Hippocampal formation (tissue), 2 donors: ENCODE results near the gene PIGT.

Experiments
- DNase-seq, 2 donors: peaks; one replicate each; lab custom pipeline; 2025; lab: John Stamatoyannopoulos, UW

The PIGT gene

GRCh38 chr20:45400346-45401031 is 15.5 kb upstream of the PIGT start:
- no peak for DNase-seq

DNA sequence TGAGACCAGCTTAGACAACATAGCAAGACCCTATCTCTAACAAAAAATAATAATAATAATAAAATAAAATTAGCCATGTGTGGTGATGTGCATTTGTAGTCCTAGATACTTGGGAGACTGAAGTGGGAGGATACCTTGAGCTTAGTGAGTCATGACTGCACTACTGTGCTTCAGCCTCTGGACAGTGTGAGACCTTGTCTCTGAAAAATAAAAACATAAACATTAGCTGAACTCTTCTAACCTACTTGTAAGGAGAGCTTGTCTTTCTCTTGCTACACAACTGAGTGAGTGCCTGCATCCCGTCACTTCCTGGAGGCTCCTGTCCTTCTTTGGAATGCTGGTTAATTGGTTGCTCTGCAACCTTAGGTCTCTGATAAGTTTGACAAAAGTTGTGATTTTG is 13.0 kb upstream of the PIGT start:
- DNase-seq: no peak

DNA sequence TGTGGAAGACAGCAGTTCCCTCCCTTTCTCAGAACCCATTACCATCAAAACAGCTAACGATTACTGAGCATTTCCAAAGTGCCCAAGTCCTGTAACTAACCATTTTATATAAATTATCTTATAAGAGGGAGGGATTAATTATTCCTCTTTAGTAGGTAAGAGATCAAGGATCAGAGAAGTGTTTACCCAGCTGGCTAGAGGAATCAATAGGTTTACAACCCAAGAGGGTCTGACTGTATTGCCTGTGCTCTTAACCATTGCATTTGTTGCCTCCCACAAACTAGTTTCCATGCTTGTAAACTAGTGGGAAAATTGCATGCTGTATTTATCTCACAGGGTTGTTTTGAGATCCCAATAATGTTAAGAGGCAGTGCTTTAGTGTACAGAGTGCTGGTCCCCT is 11.5 kb upstream of the PIGT start:
- no peak for DNase-seq

DNA sequence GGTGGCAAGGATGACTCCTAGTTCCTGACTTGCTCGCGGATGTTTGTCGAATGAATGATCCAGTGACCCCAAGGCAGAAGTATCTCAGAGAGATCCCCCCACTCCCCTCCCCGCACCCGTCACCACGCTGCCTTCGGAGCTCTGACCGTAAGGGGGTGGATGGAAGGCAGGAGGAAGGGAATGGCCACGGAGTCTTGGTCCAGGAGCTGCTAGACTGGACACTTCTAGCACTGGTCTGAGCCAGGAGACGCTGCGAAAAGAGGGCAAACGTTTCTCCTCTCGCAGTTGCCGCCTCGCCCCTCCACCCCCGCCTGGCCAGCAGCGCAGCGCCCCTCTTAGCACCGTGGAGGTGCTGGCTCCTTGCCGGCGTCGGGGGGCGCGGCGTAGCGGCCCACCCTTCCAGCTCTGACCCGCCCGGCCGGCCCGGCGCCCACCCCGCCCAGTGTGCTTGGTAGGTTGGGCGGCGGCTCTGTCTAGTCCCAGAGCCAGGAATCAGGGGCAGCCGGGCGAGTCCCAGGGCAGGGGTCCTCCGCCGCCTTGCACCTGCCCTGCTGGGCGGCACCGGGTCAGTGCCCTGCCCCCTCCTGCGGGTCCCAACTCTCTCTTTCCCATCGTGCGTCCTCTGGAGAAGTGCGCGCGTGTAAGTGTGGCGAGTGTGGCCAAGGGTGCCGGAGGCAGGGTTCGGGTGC is 10.2 kb upstream of the PIGT start:
- DNase-seq: no peak

DNA sequence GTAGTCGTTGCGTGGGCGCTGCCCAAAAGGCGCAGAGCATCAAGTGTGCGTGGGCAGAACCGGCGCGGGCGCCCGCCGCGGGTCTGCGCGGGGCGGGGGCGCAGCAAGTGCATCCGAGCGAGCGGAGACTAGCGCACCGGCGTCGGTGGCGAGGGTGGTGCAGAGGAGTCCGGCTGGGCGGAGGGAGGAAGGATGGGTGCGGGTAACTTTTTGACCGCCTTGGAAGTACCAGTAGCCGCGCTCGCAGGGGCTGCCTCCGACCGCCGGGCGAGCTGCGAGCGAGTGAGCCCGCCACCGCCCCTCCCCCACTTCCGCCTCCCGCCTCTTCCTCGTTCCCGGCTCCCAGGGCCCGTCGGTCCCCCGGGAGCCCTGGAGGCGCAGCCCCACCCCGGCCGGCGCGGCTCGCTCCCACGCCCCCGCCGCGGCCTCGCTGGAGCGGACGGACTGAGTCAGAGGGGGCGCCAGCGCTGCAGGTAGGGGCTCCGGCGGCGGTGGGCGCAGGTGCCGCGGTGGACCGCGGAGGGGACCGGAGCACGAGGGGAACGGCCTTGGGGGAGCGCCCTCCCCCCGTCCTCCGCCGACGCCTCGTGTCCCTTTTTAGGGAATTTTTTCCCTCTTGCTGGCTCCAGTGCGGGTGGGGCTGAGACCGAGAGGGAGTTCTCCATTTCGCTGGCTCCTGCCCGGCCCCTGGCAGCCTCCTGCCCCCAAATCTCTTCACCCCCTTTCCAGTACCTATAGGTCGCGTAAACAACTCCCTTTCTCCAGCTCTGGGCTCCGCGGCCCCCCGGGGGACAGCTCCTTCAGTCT is 9.5 kb upstream of the PIGT start:
- DNase-seq: peak; percentile 35 to 66

- peak; percentile 46 to 58 for DNase-seq
Measured at GRCh38 chr20:45407067-45407745, 8.7 kb upstream of the PIGT start.

DNA sequence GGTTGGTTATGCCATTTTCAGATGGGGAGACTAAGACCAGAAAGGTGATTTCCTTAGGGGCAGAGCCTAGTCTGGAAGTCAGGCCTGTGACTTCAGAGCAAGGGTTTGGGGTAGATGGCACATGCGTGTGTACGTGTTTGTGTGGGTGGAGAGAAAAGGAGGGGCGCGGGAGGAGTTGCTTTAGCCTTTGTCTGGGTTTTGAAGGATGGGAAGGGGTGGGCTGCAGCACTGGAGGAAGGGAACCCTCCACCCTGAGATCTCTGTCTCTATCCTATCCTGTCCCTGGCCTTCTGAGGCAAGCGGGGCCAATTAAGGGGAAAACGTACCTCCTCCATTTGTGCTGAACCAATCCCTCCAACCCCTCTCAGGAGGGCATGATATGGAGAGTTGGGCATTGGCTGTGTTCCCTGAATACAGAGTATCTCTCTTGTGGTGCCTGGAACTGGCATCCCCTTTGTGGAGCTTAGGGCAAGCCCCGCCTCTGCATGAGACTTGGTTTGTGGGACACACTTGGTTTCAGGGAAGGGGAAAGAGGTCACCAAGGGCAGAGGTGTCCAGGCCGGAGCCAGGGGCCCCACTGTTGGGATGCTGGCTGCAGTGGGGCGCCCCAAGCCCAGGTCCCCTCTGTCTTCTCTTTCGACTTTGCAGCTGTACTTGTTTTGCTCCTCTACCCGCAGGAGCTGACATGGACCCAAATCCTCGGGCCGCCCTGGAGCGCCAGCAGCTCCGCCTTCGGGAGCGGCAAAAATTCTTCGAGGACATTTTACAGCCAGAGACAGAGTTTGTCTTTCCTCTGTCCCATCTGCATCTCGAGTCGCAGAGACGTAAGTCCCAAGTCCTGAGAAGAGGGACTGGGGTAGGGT is 7.9 kb upstream of the PIGT start, which contains the start of gene DBNDD2:
TSS of gene DBNDD2 (plus strand) at position 507 of the 863 bp plus-strand sequence. CDS start at position 686, 179 bp downstream.
- DNase-seq: peak; percentile 86 to 94

- DNase-seq: peak; percentile 31 to 39
Measured at GRCh38 chr20:45408646-45409213, 7.2 kb upstream of the PIGT start.

DNA sequence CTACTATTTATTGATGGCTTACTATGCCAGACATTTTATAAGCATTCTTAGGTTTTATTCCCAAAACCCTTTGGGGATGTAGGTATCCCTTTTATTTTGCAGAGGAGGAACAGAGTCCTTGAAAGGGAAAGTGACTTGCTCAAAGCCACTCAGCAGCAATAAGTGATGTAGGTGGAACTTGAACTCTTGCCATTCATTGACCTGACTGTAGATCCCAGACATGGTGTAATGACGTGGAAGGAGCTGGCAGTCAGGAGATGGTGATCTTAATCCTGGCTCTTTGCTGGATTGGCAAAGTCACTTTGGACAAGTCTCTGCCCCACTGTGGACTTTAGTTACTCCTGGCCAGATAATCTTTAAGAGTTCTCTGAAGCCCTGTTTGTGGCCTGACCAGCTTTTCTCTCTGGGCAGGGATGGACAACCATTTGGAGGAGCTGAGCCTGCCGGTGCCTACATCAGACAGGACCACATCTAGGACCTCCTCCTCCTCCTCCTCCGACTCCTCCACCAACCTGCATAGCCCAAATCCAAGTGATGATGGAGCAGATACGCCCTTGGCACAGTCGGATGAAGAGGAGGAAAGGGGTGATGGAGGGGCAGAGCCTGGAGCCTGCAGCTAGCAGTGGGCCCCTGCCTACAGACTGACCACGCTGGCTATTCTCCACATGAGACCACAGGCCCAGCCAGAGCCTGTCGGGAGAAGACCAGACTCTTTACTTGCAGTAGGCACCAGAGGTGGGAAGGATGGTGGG is 6.2 kb upstream of the PIGT start:
- no peak for DNase-seq

GRCh38 chr20:45410887-45411286 is 5.1 kb upstream of the PIGT start:
- no peak for DNase-seq

- DNase-seq: no peak
Measured at GRCh38 chr20:45412653-45413052, 3.3 kb upstream of the PIGT start.

- DNase-seq: no peak
Measured at GRCh38 chr20:45413479-45413878, 2.5 kb upstream of the PIGT start.

DNA sequence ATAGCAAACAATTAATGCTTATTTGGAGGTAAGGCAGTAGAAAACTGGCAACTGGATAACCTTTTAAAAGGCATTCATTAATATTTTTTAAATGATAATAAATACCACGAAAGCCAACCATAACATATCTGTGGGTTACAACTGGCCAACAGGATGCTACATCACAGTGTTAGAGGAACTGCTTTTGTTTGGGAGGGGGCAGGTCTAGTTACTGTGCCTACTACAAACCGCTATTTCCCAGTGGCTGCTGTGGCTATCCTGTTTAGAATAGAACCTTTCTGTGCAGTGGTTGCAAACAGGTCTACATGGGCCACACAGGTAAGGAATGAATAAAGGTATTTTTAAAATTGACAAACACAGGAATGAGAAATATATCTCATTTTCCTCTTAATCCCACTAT is 976 bp downstream of the PIGT start:
- DNase-seq: no peak

DNA sequence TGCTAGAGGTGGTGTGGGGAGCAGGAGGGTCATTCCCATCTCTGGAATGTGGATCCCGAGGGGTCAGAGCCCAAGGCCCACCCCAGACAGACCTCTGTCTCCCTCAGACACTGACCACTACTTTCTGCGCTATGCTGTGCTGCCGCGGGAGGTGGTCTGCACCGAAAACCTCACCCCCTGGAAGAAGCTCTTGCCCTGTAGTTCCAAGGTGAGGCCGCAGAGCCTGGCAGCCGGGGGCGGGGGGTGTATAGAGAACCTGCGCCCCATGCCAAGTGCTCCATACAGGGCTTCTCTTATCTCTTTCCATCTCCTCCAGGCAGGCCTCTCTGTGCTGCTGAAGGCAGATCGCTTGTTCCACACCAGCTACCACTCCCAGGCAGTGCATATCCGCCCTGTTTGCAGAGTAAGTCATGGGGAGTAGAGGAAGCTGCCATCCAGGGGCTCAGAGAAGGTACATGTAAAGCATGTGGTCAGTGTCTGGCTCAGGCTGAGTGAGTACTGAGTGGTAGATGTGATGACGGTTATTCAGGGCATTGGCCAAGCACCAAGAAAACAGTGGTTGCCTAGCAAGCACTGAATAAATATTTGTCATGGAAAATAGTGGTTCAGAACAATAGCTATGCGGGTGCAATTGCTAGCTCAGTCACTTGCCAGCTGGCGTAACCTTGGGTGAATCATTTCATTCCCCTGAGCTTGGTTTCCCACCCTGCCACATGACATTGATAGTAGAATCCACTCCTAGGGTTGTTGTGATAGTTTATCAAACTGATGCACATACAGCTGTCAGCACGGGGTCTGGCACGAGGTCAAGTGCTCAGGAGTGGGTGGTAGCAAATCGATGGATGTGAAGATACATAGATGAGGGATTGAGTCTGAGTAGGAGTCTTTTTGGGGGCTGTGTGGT is 3.5 kb downstream of the PIGT start:
- DNase-seq: peak; percentile 35 to 53

DNA sequence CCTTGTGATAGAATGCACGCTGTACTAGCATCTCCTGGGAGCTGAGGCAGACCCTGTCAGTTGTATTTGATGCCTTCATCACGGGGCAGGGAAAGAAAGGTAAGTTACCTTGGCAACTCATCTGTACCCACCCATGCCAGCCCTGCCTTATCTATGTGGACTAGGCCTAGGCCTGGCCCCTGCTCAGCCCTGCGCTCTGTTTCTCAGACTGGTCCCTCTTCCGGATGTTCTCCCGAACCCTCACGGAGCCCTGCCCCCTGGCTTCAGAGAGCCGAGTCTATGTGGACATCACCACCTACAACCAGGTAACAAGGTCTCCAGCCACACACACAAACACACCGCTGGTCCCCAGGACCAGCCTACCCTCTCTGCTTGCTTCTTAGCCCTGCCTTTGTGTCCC is 4.2 kb downstream of the PIGT start:
- DNase-seq: no peak

GRCh38 chr20:45423700-45424099 is 7.8 kb downstream of the PIGT start:
- no peak for DNase-seq

DNA sequence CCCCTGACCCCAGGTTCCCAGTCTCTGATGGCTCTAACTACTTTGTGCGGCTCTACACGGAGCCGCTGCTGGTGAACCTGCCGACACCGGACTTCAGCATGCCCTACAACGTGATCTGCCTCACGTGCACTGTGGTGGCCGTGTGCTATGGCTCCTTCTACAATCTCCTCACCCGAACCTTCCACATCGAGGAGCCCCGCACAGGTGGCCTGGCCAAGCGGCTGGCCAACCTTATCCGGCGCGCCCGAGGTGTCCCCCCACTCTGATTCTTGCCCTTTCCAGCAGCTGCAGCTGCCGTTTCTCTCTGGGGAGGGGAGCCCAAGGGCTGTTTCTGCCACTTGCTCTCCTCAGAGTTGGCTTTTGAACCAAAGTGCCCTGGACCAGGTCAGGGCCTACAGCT is 9.6 kb downstream of the PIGT start:
- DNase-seq: no peak

GRCh38 chr20:45426320-45427016 is 10.5 kb downstream of the PIGT start:
- DNase-seq: no peak
